EL (cell line): ENCODE data around the gene PALD1.

Experiments used
- DNase-seq: peaks from one replicate; pipeline ENCODE4 v3.0.0-alpha.2; 2016

Gene PALD1

GRCh38 chr10:70507966-70508365 is 29.4 kb downstream of the PALD1 start:
- no peak for DNase-seq

- no peak for DNase-seq
These were observed 30.6 kb downstream of the PALD1 start for GRCh38 chr10:70508912-70509756.

- no peak for DNase-seq
These were observed 31.2 kb downstream of the PALD1 start for GRCh38 chr10:70509757-70510147.

GRCh38 chr10:70510453-70510852 is 31.9 kb downstream of the PALD1 start:
- no peak for DNase-seq

GRCh38 chr10:70510904-70511303 is 32.3 kb downstream of the PALD1 start:
- no peak for DNase-seq

- peak; percentile 60 for DNase-seq
These were observed 33.6 kb downstream of the PALD1 start for GRCh38 chr10:70512149-70512639.

GRCh38 chr10:70513848-70514309 is 35.3 kb downstream of the PALD1 start:
- DNase-seq: no peak

GRCh38 chr10:70514591-70514990 is 36.0 kb downstream of the PALD1 start:
- DNase-seq: no peak

- DNase-seq: no peak
These were observed 36.6 kb downstream of the PALD1 start for GRCh38 chr10:70515035-70515667.

- peak; percentile 80 for DNase-seq
These were observed 40.1 kb downstream of the PALD1 start for GRCh38 chr10:70518695-70519094.

GRCh38 chr10:70523057-70523456 is 44.5 kb downstream of the PALD1 start:
- DNase-seq: no peak

GRCh38 chr10:70523549-70523948 is 45.0 kb downstream of the PALD1 start:
- DNase-seq: no peak

GRCh38 chr10:70528314-70528713 is 49.7 kb downstream of the PALD1 start:
- no peak for DNase-seq

- peak; percentile 72 for DNase-seq
These were observed 50.3 kb downstream of the PALD1 start for GRCh38 chr10:70528741-70529362.

GRCh38 chr10:70529848-70530247 is 51.3 kb downstream of the PALD1 start:
- DNase-seq: no peak

GRCh38 chr10:70530315-70530714 is 51.7 kb downstream of the PALD1 start:
- DNase-seq: no peak

- DNase-seq: no peak
These were observed 54.1 kb downstream of the PALD1 start for GRCh38 chr10:70532554-70533188.

- no peak for DNase-seq
These were observed 54.6 kb downstream of the PALD1 start for GRCh38 chr10:70533189-70533558.

GRCh38 chr10:70534281-70534680 is 55.7 kb downstream of the PALD1 start:
- DNase-seq: no peak

GRCh38 chr10:70535001-70535400 is 56.4 kb downstream of the PALD1 start:
- no peak for DNase-seq

GRCh38 chr10:70535451-70535850 is 56.9 kb downstream of the PALD1 start:
- no peak for DNase-seq

- no peak for DNase-seq
These were observed 57.8 kb downstream of the PALD1 start for GRCh38 chr10:70536196-70536861.
